Endothelial cell of umbilical vein (primary cell): ENCODE measurements around the gene SORCS3. TPM values are rescaled to one million over a fixed set of nuclear protein-coding genes. Genes with fewer than 3 reads are reported as not detected.

Experiments used
- BruUV-seq: library from RNA; stranded (reverse); fragments of 400-500 nt; replicated peaks from 2 replicates; lab custom pipeline; 2021; lab: Mats Ljungman, UMichigan
- CTCF ChIA-PET: fragments of 300-600, 350-600 bp; sonication (Branson Sonifier 250); formaldehyde crosslinking; loops from one replicate; lab custom pipeline; 2021; ENCODE audit warnings: antibody characterized with exemption, inconsistent platforms; lab: Charles Lee
- POLR2A ChIA-PET: fragments of 300-600, 350-600 bp; sonication (Branson Sonifier 250); formaldehyde crosslinking; loops from one replicate; lab custom pipeline; 2021; ENCODE audit warnings: antibody characterized with exemption, inconsistent platforms; lab: Charles Lee
- DNase-seq: peaks from one replicate; pipeline ENCODE4 v3.0.0-alpha.2; 2011; ENCODE audit warnings: low read depth, low spot score
- FAIRE-seq: peaks from 2 replicates; lab custom pipeline; 2011; peaks lifted over from hg19 to GRCh38; lab: Jason Lieb, UNC
- H2AFZ ChIP-seq: 2 replicates; pipeline ENCODE4 v1.6.0; 2012; ENCODE audit warnings: low read depth, low read length, control low read depth, inconsistent platforms
- H3K27ac ChIP-seq: 2 replicates; pipeline ENCODE4 v1.5.1; 2011; ENCODE audit warnings: low read depth, mild to moderate bottlenecking, control low read depth, low read length, moderate library complexity; ENCODE audit not compliant: insufficient read depth
- H3K27me3 ChIP-seq, 2 experiments: 2 replicates each; pipeline versions ENCODE4 v1.6.0 to v1.6.1; 2011; ENCODE audit warnings: low read length in 2 of 2, mixed read lengths in 1 of 2; ENCODE audit not compliant: control insufficient read depth in 2 of 2, insufficient read depth in 2 of 2
- H3K36me3 ChIP-seq, 2 experiments: 2 replicates in 1 of 2; 3 replicates in 1 of 2; pipeline ENCODE4 v1.5.1; 2011; ENCODE audit warnings: low read length in 2 of 2, mild to moderate bottlenecking in 1 of 2, moderate library complexity in 1 of 2; ENCODE audit not compliant: control insufficient read depth in 2 of 2, insufficient read depth in 2 of 2; ENCODE audit errors: extremely low read depth in 1 of 2
- H3K4me1 ChIP-seq: 3 replicates; pipeline ENCODE4 v1.5.1; 2011; ENCODE audit warnings: mild to moderate bottlenecking, low read length; ENCODE audit not compliant: control insufficient read depth, insufficient read depth; ENCODE audit errors: extremely low read depth
- H3K4me2 ChIP-seq: 2 replicates; pipeline ENCODE4 v1.6.1; 2011; ENCODE audit warnings: low read length, control low read depth, mixed read lengths; ENCODE audit not compliant: insufficient read depth
- H3K4me3 ChIP-seq, 3 experiments: fragments of 200-600 bp in 1 of 3; sonication (generic), shearing (Covaris generic) in 1 of 3; replicated peaks in 1 of 3; 2 replicates each; pipeline ENCODE4 v1.5.1; 2011 to 2016; ENCODE audit warnings: control low read depth in 3 of 3, low read length in 3 of 3, mild to moderate bottlenecking in 2 of 3, inconsistent platforms in 1 of 3, low read depth in 1 of 3, moderate library complexity in 1 of 3; ENCODE audit not compliant: insufficient read depth in 1 of 3
- H3K79me2 ChIP-seq: 2 replicates; pipeline ENCODE4 v1.6.0; 2012; ENCODE audit warnings: low read length, inconsistent platforms; ENCODE audit not compliant: control insufficient read depth, insufficient read depth
- H3K9ac ChIP-seq: replicated peaks from 2 replicates; pipeline ENCODE3; 2011; ENCODE audit warnings: low read length, control low read depth; ENCODE audit not compliant: insufficient read depth; ENCODE audit errors: extremely low read depth
- H3K9me1 ChIP-seq: replicated peaks from 3 replicates; pipeline ENCODE4 v1.6.0; 2011; ENCODE audit warnings: mild to moderate bottlenecking, low read length; ENCODE audit not compliant: control insufficient read depth, insufficient read depth; ENCODE audit errors: extremely low read depth
- H3K9me3 ChIP-seq: replicated peaks from 2 replicates; pipeline ENCODE4 v1.5.1; 2012; ENCODE audit warnings: low read length, inconsistent platforms; ENCODE audit not compliant: control insufficient read depth, insufficient read depth
- H4K20me1 ChIP-seq: replicated peaks from 2 replicates; pipeline ENCODE3; 2011; ENCODE audit warnings: mild to moderate bottlenecking, low read length; ENCODE audit not compliant: control insufficient read depth, insufficient read depth; ENCODE audit errors: extremely low read depth
- CTCF ChIP-seq, 2 donors: IDR thresholded peaks; 1 replicate in 1 of 2; 2 replicates in 1 of 2; pipeline ENCODE4 v1.5.1; 2011; ENCODE audit warnings: low read length in 2 of 2, mild to moderate bottlenecking in 2 of 2, moderate library complexity in 2 of 2, control low read depth in 1 of 2, inconsistent platforms in 1 of 2, low read depth in 1 of 2; ENCODE audit not compliant: insufficient read depth in 1 of 2; ENCODE audit errors: extremely low read depth in 1 of 2
- EZH2 ChIP-seq: IDR thresholded peaks from 2 replicates; pipeline ENCODE4 v1.6.1; 2012; ENCODE audit warnings: borderline replicate concordance, low read depth, mild to moderate bottlenecking, moderate library complexity, low read length, inconsistent platforms; ENCODE audit not compliant: severe bottlenecking
- FOS ChIP-seq: IDR thresholded peaks from 2 replicates; pipeline ENCODE4 v1.6.1; 2011; ENCODE audit warnings: mild to moderate bottlenecking, low read length, moderate library complexity, borderline replicate concordance; ENCODE audit not compliant: insufficient read depth
- JUN ChIP-seq: IDR thresholded peaks from 2 replicates; pipeline ENCODE4 v1.6.1; 2011; ENCODE audit warnings: borderline replicate concordance, low read depth; ENCODE audit not compliant: insufficient read length, insufficient read depth
- dilution Hi-C: fragments of 300-500 bp; cut with MboI; formaldehyde crosslinking; loops from one replicate; pipeline ENCODE4 v1.15.0; 2019; ENCODE audit warnings: low sequenced_read_pairs; ENCODE audit not compliant: extremely low pct_ligation_motif_present
- intact Hi-C: fragments of 100-400 bp; cut with micrococcal nuclease; formaldehyde crosslinking; loops from one replicate; pipeline ENCODE4 v1.10.0; 2022
- polyA plus RNA-seq, 4 experiments: library from polyadenylated mRNA; depleted of rRNA in 3 of 4; stranded (reverse) in 3 of 4; unstranded in 1 of 4; fragments of >200 nt; gene quantifications; 2 replicates each; pipeline versions ENCODE4 v1.2.1 to v1.2.3, GENCODE V29; 2011 to 2012; ENCODE audit warnings: missing spikeins in 1 of 4
- total RNA-seq: library from RNA; stranded (reverse); gene quantifications from 2 replicates; pipeline ENCODE4 v1.2.3, GENCODE V29; 2021
- TF ChIP-seq, protein P1 (sequence below): IDR thresholded peaks from 2 replicates; pipeline ENCODE4 v1.6.1; 2011; ENCODE audit not compliant: insufficient read depth, insufficient read length

SORCS3 gene
- total and polyA plus RNA-seq, 2 donors (not counting 3 experiments of a cell fraction or from before 2014, with no cell fraction given), result not detected

DNA sequence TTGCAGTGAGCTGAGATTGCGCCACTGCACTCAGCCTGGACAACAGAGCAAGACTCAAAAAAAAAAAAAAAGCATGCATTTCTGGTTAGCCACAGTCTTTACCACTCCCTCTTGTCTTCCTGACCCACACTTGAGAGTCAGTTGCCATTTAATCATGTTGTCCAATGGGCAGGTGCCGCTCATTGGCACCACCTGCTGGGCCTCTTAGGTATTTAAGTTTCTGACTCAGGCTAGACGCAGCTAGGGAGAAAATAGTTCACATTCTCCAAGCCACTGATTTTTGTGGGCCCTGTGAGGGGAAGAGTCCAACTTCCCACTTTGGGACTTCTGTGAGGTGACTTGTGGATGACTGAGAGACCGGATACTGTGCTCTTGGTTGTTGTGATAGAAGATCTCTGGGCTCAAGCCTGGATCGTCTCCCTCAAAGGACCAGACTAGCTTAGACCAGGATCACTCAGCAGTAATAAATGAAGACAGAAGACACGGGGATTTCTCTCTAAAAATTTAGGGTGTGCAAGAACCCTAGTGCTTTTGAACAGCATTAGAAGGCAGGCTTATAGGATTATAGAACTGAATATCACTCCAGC is 26.8 kb upstream of the SORCS3 start:
- H4K20me1 ChIP-seq, result no peaks in the 10 kb centered on the region
- ChIA-PET POLR2A (no interaction called here), CTCF (no interaction called here)
- H3K36me3 ChIP-seq, result no peaks in the 10 kb centered on the region
- TF ChIP-seq CTCF (IDR thresholded peaks at IDR 0.05; ENCODE audit: extremely low read depth in 1 of 2, insufficient read depth in 1 of 2, low read depth in 1 of 2, low read length in 2 of 2) (peak; percentile 23 to 26), JUN (no peak)
- H3K27ac ChIP-seq, result no peak overlapping the region
- no peaks in the 10 kb centered on the region for H3K79me2 ChIP-seq
- no peak overlapping the region for H3K4me3 ChIP-seq
- H3K9me3 ChIP-seq, result no peaks in the 10 kb centered on the region
- no peak for FAIRE-seq
- no peak overlapping the region for H2AFZ ChIP-seq
- dilution Hi-C loops, result no loop called here
- H3K27me3 ChIP-seq, result no peaks in the 10 kb centered on the region
- no TSS peak for BruUV-seq
- no peak for DNase-seq
- H3K4me2 ChIP-seq, result no peak overlapping the region
- no peak overlapping the region for H3K9ac ChIP-seq
- H3K4me1 ChIP-seq, result no peaks in the 10 kb centered on the region
- no peaks in the 10 kb centered on the region for H3K9me1 ChIP-seq
- intact Hi-C loops, result loop anchor here (5.0 kb wide), 1 partner anchor 207 kb away; no protein-coding TSS in a partner anchor

DNA sequence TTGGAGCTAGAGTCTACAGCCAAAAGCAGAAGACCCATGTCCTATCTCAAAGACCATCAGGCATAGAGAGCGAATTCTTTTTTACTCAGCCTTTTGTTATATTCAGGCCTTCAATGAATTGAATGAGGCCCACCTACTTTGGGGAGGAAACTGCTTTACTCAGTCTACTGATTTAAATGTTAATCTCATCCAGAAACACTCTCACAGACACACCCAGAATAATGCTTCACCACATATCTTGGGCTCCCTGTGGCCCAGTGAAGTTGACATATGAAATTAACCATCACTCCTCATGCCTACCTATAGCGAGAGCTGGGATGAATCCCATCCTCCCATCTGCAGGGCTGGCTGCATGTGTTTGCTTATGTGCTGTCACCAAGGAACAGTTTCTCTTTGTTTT is 26.0 kb upstream of the SORCS3 start:
- Histone ChIP-seq H3K9ac (no peak overlapping the region), H3K4me1 (no peaks in the 10 kb centered on the region), H3K79me2 (no peaks in the 10 kb centered on the region), H3K27ac (no peak overlapping the region), H3K9me3 (no peaks in the 10 kb centered on the region), H3K27me3 (no peaks in the 10 kb centered on the region), H2AFZ (no peak overlapping the region), H3K9me1 (no peaks in the 10 kb centered on the region), H4K20me1 (no peaks in the 10 kb centered on the region), H3K4me2 (no peak overlapping the region), H3K4me3 (no peak overlapping the region), H3K36me3 (no peaks in the 10 kb centered on the region)
- no TSS peak for BruUV-seq
- no peak for TF ChIP-seq EZH2
- no peak for TF ChIP-seq FOS
- TF ChIP-seq, protein P1, sequence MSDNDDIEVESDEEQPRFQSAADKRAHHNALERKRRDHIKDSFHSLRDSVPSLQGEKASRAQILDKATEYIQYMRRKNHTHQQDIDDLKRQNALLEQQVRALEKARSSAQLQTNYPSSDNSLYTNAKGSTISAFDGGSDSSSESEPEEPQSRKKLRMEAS, result no peak
- CTCF ChIA-PET, result no interaction called here
- intact Hi-C loops (no loop called here), dilution Hi-C loops (no loop called here)
- DNase-seq (no peak), FAIRE-seq (no peak)
- POLR2A ChIA-PET, result no interaction called here
